IPS-11a (cell line): ENCODE results near the gene LAMA3.

Experiments used
- H3K4me3 ChIP-seq: one replicate; pipeline ENCODE4 v1.5.1; 2013; ENCODE audit warnings: low read depth, low read length, control low read depth

The LAMA3 gene

DNA sequence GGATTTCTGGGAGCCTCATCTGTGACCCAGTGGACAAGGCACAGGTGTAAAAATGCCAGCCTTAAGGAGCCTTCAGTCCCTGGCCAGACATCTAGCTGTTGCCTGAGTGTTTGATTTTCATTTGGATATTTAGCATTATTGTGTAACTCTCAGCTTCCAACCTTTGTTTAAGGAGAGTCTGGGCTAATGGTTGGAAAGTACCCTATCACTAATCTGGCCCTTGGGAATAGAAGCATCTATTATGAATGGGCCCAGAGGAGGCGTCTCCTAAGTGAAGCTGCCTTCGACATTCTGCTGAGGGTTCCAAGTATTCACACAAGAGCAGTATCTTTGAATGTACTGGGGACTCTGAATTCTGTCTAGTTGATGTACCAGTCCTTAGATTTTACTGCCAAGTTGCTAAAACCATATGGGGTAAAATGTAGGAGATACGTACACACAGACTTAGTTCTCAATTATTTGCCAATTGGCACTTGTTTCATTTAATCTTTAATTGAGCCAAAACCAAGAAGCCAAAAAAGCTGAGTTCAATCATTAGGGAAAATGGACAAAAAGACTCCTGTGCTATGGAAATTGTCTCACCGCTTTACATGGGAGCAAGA, 19.3 kb upstream of the LAMA3 start:
- no peak overlapping the region for H3K4me3 ChIP-seq

DNA sequence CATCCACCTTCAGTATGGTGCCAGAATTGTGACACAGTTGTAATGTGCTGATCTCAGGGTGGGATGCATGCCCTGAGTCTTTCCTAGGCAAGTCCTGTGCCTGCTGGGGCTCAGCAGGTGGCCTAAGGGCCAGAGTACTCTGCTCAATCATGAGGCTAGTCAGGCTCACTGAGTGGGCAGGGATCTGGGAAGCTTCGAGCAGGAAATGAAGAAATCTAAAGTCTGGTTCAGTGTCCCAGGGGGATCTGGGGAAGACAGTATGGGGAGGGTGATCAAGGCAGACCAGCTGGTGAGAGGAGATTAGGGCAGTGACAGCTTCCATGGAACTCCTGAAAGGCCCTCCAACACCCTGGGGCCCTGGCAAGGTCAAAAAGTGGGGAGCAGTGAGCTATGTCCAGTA, 17.7 kb upstream of the LAMA3 start:
- no peak overlapping the region for H3K4me3 ChIP-seq

DNA sequence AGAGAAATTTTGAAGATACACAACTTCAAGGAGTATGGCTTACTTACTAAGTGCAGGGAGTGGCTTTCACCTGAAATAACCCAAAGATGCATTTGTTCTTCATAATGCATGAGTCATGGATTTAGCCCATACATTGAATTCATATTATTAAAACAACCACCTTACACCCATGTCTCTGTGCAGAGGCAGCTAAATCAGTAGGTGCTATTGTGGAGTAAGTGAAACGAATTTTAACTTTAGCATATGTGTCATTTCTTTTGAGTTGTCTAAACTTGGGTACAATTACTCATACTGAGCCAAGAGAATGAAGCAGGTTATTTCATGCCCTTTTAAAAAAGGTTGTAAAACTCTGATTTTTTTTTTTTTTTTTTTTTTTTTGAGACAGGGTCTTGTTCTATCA, 15.5 kb upstream of the LAMA3 start:
- H3K4me3 ChIP-seq = no peak overlapping the region

DNA sequence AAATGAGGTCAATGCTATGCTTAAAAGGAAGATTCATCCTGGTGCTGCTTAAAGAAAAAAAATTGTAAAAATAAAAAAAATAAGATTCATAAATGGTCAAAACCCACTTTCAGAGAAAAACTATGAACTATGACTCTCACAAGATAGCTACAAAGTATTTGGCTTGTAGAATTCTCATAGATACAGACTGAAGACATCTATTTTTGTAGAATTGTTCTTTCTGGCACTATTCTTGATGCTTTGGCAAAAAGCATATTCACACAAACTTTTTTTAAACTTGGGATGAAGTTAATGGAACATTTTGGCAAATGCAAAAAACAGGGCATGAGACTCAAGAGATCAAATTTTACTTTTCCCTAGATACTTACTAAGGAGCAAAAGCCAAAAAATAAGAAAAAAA, 14.0 kb upstream of the LAMA3 start:
- H3K4me3 ChIP-seq = no peak overlapping the region

DNA sequence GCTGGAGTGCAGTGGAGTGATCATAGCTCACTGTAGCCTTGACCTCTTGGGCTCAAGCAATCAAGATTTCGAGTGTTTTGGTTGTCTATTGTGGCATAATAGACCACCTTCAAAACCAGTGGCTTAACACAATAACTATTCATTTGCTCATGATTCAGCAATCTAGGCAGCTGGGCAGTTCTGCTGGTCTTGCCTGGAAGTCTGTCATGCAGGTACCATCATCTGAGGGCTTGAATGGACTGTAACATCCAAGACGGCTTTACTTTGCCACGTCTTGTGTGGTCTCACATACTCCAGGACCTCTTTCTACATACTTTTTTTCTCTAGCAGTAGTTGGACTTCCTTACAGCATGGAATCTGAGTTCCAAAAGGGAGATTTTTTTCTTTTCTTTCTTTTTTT, 13.4 kb upstream of the LAMA3 start:
- no peak overlapping the region for H3K4me3 ChIP-seq

DNA sequence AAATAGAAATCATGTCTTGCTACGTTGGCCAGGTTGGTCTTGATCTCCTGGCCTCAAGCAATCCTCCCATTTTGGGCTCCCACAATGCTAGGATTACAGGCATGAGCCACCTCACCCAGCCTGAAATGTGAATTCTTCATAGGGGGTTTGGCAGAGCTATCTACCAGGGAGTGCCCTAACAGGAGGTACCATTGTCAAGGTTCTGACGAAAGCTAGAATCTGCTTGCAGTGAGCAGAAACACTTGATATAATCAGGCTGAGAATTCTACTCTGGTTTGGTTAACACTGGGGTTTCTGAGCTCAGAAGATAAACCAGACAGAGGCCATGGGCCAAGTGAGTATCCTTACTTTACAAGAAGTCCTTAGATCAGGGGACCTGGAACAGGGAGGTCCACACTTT, 7.2 kb upstream of the LAMA3 start:
- H3K4me3 ChIP-seq = no peak overlapping the region

DNA sequence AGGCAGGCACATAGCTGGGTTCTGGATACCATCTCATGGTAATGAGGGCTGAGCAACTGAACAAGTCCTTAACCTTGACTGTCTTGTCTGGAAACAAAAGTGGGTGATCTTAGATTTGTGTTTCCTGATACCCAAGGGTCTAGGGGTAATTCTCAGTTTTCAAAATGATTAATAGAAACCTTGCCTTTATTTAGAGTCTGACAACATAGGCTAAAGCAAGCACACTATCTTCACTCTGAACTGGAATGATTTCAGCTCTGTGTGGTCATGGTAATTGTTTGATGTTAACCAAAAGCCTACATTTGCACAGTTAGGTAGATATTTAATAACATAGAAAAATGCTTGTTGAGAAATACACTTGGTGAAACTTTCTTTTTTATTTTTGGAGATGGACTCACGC, 6.8 kb upstream of the LAMA3 start:
- no peak overlapping the region for H3K4me3 ChIP-seq

DNA sequence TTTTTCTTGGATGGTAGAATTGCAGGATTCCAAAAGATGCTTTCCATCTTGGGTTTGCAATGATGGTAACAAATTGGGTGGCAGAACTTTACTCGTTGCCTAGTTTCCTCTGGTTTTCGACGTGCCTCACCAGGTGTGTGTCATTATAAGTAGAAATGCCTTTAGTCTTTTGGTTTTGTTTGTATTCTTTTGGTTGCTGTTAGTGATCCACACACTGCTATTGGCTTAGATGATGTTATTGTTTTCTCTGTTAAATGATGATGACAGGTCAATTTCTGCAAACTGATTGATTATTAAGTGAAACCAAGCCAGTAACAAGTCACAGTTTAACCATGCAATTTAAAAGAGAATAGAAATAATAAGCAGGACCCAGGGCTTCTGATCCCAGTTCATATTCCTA, 6.1 kb upstream of the LAMA3 start:
- no peak overlapping the region for H3K4me3 ChIP-seq

DNA sequence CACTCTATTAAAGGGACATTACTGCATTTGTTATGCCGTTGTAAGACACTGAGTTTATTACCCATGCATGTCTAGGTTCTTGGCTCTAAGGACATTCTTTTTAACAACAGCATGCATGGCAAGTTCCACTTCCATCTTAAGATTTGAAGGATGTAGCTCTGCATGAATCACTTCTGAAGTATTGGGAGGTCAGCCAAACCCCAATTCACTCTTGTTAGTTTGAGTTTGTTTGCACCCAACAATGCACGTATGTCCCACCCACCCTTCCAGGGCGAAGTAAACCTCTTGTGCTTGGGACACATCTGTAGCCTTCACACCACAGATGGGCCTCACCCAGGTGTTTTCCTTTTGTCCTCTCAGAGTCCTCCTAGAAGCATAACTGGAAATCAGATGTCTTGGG, 5.6 kb upstream of the LAMA3 start:
- H3K4me3 ChIP-seq = no peak overlapping the region

DNA sequence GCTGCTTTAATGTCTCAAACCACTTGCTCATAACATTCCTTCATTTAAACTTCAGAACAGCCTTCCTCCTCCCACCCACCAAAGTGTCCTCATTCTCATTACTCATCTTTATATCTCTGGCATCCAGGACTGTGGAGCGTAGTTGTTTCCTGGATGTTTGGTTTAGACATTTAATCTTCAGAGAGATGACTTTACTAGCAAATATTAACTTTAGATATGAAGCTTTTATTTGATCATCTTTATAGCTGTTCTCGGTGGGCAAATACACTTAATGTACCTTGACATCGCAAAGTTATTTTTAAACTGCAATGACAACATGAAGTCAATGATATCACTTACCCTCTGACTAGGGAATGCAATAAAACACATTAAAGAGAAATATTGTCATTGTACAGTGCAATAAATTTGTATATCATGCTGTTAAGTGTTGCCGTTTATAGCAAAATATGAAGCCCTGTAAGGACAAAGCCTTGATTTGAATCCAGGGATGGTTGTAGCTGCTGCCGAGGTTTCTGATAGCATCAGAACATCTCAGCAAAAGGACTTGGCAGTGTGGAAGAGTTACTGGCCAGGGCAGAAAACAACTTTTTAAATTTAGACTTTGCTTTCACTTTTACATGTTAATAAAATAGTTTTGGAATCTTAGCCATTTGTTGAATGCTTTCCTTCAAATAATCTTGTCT, 4.6 kb upstream of the LAMA3 start:
- no peak overlapping the region for H3K4me3 ChIP-seq

DNA sequence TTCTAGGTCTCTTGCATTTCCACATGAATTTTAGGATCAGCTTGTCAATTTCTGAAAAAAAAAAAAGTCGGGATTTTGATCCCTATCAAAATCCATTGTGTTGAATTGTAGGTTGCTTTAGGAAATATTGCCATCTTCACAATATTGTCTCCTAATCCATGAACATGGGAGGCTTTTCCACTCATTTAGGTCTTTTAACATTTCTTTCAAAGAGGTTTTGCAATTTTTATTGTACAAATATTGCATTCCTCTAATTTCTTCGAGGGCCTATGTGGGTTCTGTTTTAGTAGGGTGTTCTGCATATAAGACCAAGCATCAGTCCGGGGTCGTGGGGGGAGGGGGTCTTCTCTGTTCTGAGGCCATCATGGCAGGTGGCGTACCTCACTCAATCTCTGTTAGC, 725 bp upstream of the LAMA3 start:
- H3K4me3 ChIP-seq = no peak overlapping the region

DNA sequence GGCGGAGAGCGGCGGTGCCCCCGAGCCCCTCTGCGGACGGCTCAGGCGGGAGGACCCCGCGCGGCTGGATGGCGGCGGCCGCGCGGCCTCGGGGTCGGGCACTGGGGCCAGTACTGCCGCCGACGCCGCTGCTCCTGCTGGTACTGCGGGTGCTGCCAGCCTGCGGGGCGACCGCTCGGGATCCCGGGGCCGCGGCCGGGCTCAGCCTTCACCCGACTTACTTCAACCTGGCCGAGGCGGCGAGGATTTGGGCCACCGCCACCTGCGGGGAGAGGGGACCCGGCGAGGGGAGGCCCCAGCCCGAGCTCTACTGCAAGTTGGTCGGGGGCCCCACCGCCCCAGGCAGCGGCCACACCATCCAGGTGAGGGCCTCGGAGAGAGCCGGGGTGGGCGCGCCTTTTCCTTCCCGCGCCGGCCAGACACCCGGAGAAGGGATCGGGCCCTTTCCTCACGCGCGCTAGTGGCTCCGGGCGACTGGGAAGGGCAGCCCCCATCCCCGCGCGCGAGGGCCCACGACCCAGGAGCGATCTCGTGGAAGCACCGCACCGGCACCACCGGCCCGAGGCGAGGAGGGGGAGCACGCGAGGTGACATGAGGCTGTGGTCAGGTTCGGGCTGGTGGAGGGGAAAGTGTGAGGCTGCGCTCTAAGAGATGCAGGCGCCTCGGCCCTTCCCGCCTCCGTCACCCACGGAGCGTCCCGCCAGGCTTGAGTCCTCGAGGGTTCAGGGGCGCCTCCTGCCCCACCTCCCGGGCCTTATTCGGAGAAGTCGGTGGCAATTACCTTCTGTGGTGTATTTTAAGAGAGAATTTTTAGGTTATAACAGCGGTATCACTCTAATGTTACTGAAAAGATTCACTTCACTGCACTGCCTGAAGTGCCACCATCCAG, 607 bp downstream of the LAMA3 start:
- H3K4me3 ChIP-seq = peak overlapping the region; percentile 35

DNA sequence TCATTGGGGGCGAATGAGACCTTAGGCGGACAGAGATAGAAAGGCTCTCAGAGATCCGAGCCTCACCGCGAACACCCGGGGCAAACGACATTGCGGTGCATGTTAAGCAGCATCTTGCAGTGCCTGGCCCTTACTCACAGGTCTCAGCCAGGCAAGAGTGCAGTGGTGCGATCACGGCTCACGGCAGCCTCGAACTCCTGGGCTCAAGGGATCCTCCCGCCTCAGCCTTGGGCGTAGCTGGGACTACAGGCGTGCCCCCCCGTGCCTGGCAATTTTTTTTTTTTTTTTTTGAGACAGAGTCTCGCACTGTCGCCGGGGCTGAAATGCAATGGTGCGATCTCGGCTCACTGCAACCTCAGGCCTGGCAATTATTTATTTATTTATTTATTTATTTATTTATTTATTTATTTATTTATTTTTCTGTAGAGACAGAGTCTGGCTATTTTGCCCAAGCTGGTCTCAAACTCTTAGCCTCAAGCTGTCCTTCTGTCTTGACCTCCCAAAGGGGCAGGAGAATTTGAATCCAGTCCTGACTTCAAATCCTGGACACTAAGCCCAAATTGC, 1.3 kb downstream of the LAMA3 start:
- peak overlapping the region; percentile 13 for H3K4me3 ChIP-seq

DNA sequence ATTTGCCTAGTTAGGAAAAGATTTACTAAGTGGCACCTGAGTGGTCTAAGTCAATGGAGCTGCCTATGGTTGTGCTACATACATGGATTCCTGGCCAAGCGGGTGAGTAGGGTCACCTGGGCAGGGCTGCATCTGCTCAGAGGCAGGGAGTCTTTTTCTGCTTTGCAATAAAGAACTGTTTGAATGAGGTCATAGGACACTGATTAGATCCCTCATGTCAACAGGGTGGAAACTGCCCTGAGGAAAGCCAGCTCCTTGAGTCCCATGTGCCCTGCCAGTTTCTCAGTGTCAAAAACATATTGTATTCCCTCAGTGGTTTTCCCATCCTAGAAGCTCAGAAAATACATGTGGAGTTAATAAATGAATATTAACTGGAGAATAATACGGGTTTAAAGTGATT, 4.6 kb downstream of the LAMA3 start:
- H3K4me3 ChIP-seq = no peak overlapping the region

DNA sequence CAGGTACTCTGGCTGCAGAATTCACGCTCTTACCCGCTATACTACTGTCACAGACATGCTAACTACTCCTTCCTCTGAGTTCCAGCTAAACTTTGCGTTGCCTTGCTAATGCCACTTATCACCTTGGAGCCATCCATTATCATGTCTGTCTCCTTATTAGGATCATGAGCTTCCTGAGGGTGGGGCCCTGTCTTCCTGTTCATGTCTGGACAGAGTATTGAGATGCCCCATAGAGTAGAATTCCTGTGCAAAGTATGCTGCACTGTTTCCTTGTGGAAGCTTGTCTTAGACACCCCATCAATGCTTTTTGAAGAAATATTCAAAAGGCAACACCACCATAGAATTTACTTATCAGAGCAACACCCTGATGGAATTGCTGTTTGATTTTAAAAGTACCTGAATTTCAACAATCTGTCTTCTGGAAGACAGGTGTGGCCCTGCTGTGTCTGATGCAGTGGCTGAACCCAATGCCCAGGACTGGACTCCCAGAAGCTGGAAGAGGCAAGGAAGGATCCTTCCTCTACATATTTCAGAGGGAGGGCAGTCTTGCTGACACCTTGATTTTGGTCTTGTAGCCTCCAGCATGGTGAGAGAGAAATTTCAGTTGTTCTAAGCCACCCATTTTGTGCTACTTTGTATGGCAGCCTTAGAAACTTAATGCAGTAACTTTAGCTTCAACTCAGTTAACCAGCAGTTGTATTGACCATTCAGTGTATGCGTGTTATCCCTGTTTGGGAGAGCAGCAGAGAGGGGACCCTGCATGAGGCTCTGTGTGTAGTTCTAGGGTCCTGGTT, 5.6 kb downstream of the LAMA3 start:
- no peak overlapping the region for H3K4me3 ChIP-seq

DNA sequence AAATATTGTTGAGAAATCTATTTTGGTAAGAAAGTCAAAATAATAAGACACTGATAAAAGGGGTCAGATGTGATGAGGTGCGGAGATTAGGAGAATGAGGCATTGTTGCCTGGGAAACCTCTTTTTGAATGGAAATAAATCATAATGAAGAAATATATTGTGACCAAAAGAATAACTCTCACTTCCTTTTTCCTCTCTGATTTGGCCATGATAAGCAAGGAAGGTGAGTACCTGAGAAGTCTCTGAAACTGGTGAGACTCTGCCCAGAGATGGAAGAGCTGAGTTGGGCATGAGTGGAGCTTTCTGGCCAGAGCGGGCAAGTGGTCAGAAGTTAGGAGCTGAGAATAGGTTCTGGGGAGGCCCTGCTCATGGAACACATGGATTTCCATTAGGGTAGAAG, 11.8 kb downstream of the LAMA3 start:
- H3K4me3 ChIP-seq = no peak overlapping the region

DNA sequence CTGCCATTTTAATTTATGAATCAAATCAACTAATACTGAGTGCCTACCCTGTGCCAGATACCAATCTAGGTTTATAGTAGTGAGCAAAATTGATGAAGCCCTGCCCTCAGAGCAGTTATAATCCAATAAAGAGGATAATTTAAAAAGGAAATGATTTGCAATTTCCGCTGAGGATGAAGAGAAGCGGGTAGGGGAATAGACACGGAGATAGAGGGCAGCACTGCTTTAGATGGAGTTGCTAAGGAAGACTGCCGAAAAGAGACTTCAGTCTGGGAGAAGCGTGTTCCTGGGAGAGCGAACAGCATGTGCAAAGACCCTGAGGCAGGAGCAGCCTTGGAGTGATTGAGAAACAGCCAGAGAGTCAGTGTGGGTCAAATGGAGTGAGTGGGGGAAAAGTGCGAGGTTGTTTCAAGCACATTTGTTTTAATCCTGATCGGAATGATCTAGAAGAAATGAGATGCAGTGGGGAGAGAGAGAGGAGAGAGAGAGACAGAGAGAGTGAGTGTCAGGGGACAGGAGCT, 12.4 kb downstream of the LAMA3 start:
- H3K4me3 ChIP-seq = no peak overlapping the region

DNA sequence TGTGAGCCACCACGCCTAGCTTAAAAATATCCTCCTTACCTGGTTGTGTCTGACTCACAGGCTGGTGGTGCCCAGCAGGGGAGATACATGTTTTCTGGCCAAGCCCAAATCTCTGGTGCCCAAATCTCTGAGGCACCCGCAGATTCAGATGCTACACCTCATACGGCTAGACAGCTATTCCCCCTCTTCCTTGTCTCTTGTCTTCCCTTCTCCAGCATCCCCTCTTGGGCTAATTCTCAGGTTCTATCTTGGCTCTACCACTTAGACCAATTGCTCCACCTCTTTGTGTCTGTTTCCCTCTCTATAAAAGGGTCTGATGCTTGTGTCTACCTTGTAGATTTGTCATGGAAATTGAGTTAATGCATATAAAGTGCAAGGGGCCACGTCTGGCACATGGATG, 13.4 kb downstream of the LAMA3 start:
- H3K4me3 ChIP-seq = no peak overlapping the region

DNA sequence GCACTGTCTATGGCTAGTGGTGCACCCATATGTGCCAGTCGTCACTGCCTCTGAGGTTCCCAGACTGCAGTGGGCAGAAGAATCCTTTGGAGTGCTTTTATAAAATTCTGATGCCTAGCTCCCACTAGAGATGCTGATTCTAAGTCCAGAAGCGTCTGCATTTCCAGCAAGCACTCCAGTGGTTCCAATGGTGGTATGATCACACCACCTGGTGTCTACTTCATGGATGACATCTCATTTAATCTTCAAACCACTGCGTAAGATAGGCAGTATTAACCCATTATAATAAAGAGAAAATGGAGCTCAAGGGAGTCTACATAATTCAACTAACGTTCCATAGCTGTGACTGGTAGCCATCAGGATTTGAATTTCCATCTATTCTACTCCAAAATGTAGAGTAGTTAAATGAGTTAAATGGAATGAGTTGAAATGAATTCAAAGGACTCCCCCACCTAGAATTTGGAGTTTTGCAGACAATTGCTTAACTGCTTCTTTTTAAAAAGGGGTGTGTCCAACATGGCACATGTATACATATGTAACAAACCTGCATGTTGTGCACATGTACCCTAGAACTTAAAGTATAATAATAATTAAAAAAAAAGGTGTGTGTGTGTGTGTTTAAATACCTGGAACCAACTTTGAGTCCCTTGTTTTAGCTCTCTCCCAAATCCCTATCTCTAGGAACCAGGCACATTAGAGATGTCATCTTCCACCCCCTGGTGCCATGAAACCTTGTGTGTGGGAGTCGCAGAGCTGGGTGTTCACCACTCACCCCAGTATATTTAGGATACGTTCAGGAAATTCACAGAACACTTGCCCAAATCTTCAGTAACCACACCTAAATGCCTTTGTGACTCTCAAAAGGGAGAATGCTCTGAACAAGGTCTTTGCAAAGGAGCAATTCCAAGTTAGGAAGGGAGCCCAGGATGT, 14.1 kb downstream of the LAMA3 start:
- H3K4me3 ChIP-seq = no peak overlapping the region

DNA sequence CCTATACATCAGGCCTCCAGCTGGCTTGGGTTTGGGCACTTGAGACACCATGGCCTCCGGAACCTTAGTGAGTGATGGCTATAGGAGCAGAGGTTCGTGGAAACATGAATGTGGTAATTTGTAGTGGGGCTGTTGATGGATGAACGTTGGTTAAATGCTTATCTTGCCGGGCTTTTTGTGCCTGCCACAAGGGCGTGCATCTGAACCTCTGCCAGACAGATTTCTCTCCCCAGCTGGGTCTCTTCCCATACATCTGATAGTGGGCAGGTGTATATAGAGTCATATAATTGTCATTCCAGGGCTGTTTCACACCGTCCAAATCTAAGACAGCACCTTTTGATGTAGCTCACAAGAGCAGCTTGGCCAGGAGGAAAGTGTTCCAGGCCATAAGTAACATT, 14.7 kb downstream of the LAMA3 start:
- H3K4me3 ChIP-seq = no peak overlapping the region
